Ascending aorta (tissue), 2 donors: ENCODE measurements around the gene PGA3. TPM values are rescaled to one million over a fixed set of nuclear protein-coding genes. Genes with fewer than 3 reads are reported as not detected.
"Not testable (repeated sequence)": the region's sequence is repeated elsewhere in the genome, so short reads cannot be mapped to it uniquely, and the experiment has no call there.

Experiments
- DNase-seq, 2 donors: peaks; one replicate each; pipeline ENCODE4 v3.0.0-alpha.2; 2019; ENCODE audit warnings: low spot score in 2 of 2
- H3K27ac ChIP-seq, 2 donors: fragments of 200-600 bp; sonication (generic); one replicate each; pipeline ENCODE4 v1.5.1; 2016 to 2017; ENCODE audit warnings: mild to moderate bottlenecking in 1 of 2
- H3K27me3 ChIP-seq: fragments of 200-600 bp; sonication (generic); one replicate; pipeline ENCODE4 v1.5.1; 2017
- H3K36me3 ChIP-seq, 2 donors: fragments of 200-600 bp; sonication (generic); one replicate each; pipeline ENCODE4 v1.5.1; 2016
- H3K4me1 ChIP-seq, 2 donors: fragments of 200-600 bp; sonication (generic); one replicate each; pipeline ENCODE4 v1.5.1; 2016 to 2017; ENCODE audit warnings: mild to moderate bottlenecking in 1 of 2
- H3K4me3 ChIP-seq, 2 donors: fragments of 200-600 bp; sonication (generic); one replicate each; pipeline ENCODE4 v1.5.1; 2016 to 2017; ENCODE audit warnings: mild to moderate bottlenecking in 1 of 2
- H3K9me3 ChIP-seq, 2 donors: fragments of 200-600 bp; sonication (generic); one replicate each; pipeline ENCODE4 v1.5.1; 2016
- intact Hi-C: fragments of 100-400 bp; cut with DNase I; formaldehyde crosslinking; loops from one replicate; pipeline ENCODE4 v1.15.1; 2023
- total RNA-seq: library from RNA; depleted of rRNA; stranded (reverse); fragments of >200 nt; gene quantifications from one replicate; pipeline ENCODE4 v1.1.0, GENCODE V29; 2016
- TF ChIP-seq, protein P1 (sequence below), 3 experiments: fragments of 200-600 bp in 2 of 3; fragments of 450-650 bp in 1 of 3; sonication (generic) in 2 of 3; IDR thresholded peaks; one replicate each; pipeline ENCODE4 v1.5.1; 2016 to 2019; ENCODE audit warnings: antibody characterized with exemption in 3 of 3, mild to moderate bottlenecking in 1 of 3, moderate library complexity in 1 of 3

The PGA3 gene
- total RNA-seq, 1 donor from 2014 or later, result 26.8 TPM

DNA sequence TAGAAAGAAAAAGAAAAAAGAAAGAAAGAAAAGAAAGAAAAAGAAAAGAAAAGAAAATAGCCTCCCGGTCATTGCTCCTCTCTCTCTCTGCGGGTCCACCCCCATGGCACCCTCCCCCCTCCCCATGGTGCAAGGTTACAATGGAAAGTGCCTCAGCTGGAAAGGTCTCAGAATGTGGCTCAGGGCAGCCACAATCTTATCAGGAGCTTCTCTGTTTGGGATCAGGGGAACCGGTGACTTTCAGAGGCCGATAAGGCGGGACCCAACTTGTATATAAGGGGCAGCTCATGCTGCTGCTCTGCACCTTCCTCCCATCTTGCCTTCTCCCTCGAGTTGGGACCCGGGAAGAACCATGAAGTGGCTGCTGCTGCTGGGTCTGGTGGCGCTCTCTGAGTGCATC lies 37.6 kb downstream of the PGA3 start, which contains the start of gene PGA5:
Gene PGA5 (plus strand): TSS at position 301 of the 400 bp plus-strand sequence. CDS start 52 bp downstream, at position 353.
- H3K4me3 ChIP-seq, H3K27me3 ChIP-seq, H3K27ac ChIP-seq, H3K36me3 ChIP-seq, intact Hi-C loops, DNase-seq, H3K4me1 ChIP-seq, H3K9me3 ChIP-seq: not testable (repeated sequence)

DNA sequence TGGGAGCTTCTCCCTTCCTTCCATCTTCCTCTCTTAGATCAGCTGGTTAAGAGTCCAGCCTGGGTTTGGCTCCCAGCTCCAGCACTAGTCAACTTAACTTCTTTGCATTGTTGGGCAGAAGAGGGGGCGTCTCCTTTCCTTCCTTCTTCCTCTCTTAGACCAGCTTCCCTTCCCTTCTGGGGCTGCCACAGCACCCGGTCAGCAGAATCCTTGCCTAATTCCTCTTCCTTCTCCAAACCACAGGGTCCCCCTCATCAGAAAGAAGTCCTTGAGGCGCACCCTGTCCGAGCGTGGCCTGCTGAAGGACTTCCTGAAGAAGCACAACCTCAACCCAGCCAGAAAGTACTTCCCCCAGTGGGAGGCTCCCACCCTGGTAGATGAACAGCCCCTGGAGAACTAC lies 38.2 kb downstream of the PGA3 start:
- H3K9me3 ChIP-seq, H3K4me3 ChIP-seq, H3K27ac ChIP-seq, intact Hi-C loops, H3K4me1 ChIP-seq, H3K27me3 ChIP-seq, DNase-seq, H3K36me3 ChIP-seq: not testable (repeated sequence)

DNA sequence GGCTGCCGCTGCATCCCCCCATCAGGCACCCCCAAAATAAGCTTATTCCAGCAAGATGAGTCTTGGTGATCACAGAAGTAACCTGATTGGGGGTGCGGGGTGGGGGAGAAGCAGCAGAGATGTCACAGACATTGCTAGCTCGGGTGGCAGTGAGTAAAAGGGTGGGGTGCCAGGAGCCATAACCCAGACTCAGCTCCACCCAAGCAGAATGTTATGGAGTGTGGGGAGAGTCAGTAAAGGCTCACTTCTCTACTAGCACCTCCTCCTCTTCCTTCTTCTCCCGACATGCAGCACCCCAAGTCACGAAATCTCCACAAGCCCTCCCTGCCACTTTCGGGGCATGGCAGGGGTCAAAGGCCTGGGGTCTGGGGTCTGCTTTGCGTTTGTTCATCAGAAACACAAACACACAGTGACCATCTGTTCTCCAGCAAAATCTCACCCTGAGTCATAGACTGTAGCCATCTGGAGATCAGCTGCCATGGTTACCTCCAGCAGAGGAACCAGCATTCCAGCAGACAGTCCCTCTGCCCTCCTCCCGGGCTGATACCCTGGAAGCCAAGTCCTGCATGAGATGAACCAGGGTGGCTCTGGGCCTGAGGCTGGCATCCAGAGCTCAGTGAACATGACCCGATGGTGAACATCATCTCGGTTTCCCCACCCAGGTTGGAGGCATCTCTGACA lies 42.1 kb downstream of the PGA3 start:
- H3K4me1 ChIP-seq, H3K36me3 ChIP-seq, intact Hi-C loops, H3K9me3 ChIP-seq, H3K27me3 ChIP-seq, H3K27ac ChIP-seq, H3K4me3 ChIP-seq, DNase-seq: not testable (repeated sequence)

DNA sequence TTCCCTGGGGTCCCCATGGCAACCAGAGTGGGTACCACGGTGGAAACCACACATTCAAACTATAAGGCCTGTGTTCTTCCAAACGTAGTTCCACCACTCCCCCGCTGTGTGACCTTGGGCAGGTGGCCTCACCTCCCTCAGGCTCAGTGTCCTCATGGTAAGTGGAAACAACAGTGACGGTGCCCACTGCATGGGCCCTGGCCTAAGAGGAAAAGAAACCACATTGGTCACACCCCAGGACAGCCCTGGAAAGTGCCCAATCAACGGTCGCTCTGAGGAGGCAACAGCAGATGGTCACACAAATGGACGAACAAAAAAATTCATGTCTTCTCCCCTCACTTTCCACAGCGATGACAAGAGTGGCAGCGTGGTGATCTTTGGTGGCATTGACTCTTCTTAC lies 44.8 kb downstream of the PGA3 start:
- H3K4me3 ChIP-seq, H3K36me3 ChIP-seq, H3K27ac ChIP-seq, H3K27me3 ChIP-seq, H3K4me1 ChIP-seq, H3K9me3 ChIP-seq, intact Hi-C loops, DNase-seq: not testable (repeated sequence)

DNA sequence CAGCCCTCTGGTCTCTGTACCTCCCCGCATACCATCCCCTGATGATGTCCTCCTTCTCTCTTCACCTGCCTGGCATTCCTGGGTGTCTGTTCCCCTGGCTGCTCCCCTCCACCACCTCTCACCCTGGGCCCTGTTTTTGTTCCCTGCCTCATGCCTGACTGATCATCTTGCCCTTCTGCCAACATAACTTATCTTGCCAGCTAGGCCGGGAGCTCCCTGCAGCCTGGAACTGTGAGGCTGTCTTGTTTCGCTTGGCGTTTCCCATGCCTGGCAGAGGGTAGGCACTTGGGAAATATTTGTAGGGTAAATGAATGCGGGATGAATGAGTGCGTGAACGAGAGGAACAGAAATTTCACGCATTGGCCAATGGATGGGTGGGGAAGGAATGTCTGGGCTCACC lies 45.9 kb downstream of the PGA3 start:
- H3K27ac ChIP-seq, H3K4me3 ChIP-seq, H3K27me3 ChIP-seq, DNase-seq, H3K4me1 ChIP-seq, H3K36me3 ChIP-seq, intact Hi-C loops, H3K9me3 ChIP-seq: not testable (repeated sequence)

DNA sequence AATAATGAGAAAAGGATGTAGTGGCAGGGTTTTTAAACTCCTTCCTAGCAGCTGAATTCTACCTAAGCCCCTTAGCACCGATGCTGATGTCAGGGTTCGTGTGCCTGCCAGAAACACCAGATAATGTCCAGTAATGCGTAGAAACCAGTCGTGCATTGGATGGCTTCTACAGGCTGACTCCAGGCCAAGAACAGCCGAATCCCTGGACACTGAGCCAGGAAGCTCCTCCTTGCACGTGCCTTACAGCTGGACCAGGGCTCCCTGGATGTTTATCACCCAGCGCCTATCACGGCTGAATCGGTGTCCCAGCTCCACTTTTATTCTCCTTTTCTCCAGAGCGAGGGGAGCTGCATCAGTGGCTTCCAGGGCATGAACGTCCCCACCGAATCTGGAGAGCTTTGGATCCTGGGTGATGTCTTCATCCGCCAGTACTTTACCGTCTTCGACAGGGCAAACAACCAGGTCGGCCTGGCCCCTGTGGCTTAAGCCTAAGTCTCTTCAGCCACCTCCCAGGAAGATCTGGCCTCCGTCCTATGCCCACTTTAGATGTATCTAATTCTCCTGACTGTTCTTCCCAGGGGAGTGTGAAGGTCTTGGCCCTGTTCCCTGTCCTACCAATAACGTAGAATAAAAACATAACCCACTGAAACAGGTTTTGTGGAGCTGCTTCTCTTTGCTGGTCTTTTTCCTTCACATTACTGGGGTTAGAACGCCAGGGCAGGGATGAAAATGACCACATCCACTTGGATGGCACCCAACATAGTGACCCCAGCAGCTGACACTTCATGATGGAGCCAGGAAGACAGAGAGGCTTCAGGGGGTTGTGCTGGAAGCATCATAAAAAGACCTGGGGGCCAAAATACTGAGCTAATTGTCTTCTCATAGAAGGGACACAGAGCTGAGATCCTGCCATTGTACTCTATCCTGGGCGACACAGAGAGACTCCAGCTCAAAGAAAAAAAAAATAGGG lies 47.8 kb downstream of the PGA3 start:
- H3K27me3 ChIP-seq, H3K36me3 ChIP-seq, H3K9me3 ChIP-seq, H3K4me1 ChIP-seq, intact Hi-C loops, DNase-seq, H3K27ac ChIP-seq, H3K4me3 ChIP-seq: not testable (repeated sequence)

DNA sequence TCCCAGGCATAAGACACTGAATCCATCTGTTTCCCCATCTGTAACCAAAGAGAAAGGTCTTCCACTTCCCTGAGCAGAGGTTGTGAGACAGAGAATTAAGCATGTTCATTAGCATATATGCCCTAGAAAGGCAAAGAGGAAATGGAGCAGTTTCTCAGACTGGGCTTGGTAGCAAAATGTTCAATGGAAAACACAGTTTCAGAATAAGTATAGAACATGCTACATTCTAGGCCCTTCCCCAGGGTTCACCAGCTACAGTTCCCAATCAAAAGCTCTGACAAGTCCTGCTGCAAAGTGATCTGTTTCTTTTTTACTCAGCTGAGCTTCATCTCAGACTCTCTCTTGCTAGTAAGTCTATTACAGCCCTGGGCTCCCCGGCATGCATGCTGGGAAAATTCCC lies 49.0 kb downstream of the PGA3 start:
- intact Hi-C loops, DNase-seq, H3K9me3 ChIP-seq: not testable (repeated sequence)

DNA sequence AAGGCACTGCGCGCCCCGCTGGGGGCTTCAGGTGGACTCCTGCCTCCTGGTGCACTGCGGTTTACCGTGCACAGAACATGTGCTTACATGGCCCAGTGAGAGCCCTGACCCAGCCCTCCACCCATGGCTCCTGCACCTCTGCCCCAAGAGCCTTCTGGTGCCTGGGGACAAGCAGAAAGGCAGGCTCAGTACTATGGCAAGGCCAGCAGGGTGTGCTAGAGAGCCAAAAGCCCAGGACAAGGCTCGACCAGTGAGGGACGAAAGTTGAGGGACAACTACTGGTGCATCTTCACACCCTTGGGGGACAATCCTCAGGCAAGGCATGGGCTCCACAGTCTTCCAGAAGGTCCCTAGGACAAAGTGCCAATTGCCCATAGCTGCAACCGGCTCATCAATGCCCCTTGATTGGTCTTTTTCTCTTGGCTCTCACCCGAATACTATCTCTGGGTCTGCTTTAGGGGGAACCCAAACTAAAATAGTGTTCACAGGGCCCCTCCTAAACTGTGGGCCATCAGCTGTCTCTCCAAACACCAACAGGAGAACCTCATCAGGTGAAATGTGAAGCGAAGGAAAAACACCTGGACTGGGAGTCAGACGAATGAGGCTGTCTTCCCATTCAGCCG lies 51.2 kb downstream of the PGA3 start:
- no peak for DNase-seq
- no peak overlapping the region for H3K4me3 ChIP-seq
- no peaks in the 10 kb centered on the region for H3K36me3 ChIP-seq
- no peaks in the 10 kb centered on the region for H3K4me1 ChIP-seq
- no peaks in the 10 kb centered on the region for H3K27me3 ChIP-seq
- no peaks in the 10 kb centered on the region for H3K9me3 ChIP-seq
- intact Hi-C loops, result no loop called here
- TF ChIP-seq, protein P1, sequence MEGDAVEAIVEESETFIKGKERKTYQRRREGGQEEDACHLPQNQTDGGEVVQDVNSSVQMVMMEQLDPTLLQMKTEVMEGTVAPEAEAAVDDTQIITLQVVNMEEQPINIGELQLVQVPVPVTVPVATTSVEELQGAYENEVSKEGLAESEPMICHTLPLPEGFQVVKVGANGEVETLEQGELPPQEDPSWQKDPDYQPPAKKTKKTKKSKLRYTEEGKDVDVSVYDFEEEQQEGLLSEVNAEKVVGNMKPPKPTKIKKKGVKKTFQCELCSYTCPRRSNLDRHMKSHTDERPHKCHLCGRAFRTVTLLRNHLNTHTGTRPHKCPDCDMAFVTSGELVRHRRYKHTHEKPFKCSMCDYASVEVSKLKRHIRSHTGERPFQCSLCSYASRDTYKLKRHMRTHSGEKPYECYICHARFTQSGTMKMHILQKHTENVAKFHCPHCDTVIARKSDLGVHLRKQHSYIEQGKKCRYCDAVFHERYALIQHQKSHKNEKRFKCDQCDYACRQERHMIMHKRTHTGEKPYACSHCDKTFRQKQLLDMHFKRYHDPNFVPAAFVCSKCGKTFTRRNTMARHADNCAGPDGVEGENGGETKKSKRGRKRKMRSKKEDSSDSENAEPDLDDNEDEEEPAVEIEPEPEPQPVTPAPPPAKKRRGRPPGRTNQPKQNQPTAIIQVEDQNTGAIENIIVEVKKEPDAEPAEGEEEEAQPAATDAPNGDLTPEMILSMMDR (IDR thresholded peaks at IDR 0.05), result peak; percentile 41 to 65 (median 56)
- H3K27ac ChIP-seq, result no peak overlapping the region

More for the DNA sequence above, 49.0 kb downstream of the PGA3 start:
- H3K4me3 ChIP-seq, H3K36me3 ChIP-seq, H3K4me1 ChIP-seq, H3K27ac ChIP-seq, H3K27me3 ChIP-seq: not testable (repeated sequence)
